Endodermal cell (in vitro differentiated cells): Measurements from ENCODE around the gene CNBD2. TPM values are rescaled to one million over a fixed set of nuclear protein-coding genes. Genes with fewer than 3 reads are reported as not detected.

Experiments used
- DNase-seq: peaks from one replicate; pipeline ENCODE4 v3.0.0-alpha.2; 2017
- H3K27ac ChIP-seq: 2 replicates; pipeline ENCODE4 v1.5.1; 2013; ENCODE audit warnings: mild to moderate bottlenecking, low read depth, low read length, moderate library complexity
- H3K27me3 ChIP-seq: 2 replicates; pipeline ENCODE4 v1.6.1; 2013; ENCODE audit warnings: mild to moderate bottlenecking, low read length, moderate library complexity; ENCODE audit not compliant: insufficient read depth, control insufficient read depth, poor library complexity, severe bottlenecking
- H3K36me3 ChIP-seq: 2 replicates; pipeline ENCODE4 v1.7.0; 2013; ENCODE audit warnings: mild to moderate bottlenecking, low read length, moderate library complexity; ENCODE audit not compliant: control insufficient read depth, insufficient read depth
- H3K4me1 ChIP-seq: one replicate; pipeline ENCODE4 v1.7.0; 2013; ENCODE audit warnings: low read length; ENCODE audit not compliant: control insufficient read depth, insufficient read depth
- H3K4me3 ChIP-seq: 2 replicates; pipeline ENCODE4 v1.5.1; 2013; ENCODE audit warnings: mild to moderate bottlenecking, low read length, moderate library complexity
- H3K9ac ChIP-seq: 2 replicates; pipeline ENCODE4 v1.6.1; 2013; ENCODE audit warnings: mild to moderate bottlenecking, low read length, moderate library complexity; ENCODE audit not compliant: poor library complexity, severe bottlenecking; ENCODE audit errors: extremely low read depth
- H3K9me3 ChIP-seq: 2 replicates; pipeline ENCODE4 v1.6.1; 2013; ENCODE audit warnings: mild to moderate bottlenecking, low read length, moderate library complexity; ENCODE audit not compliant: control insufficient read depth
- H3K27ac Mint-ChIP-seq: 2 replicates; pipeline ENCODE4 v1.8.0; 2020; ENCODE audit warnings: mixed read lengths
- H3K27me3 Mint-ChIP-seq: 2 replicates; pipeline ENCODE4 v1.8.0; 2021; ENCODE audit warnings: mild to moderate bottlenecking, mixed read lengths; ENCODE audit not compliant: insufficient read depth
- H3K36me3 Mint-ChIP-seq: 2 replicates; pipeline ENCODE4 v1.8.0; 2020; ENCODE audit warnings: low read depth, mixed read lengths
- H3K4me1 Mint-ChIP-seq: 2 replicates; pipeline ENCODE4 v1.8.0; 2020; ENCODE audit warnings: mixed read lengths
- H3K4me3 Mint-ChIP-seq: 2 replicates; pipeline ENCODE4 v1.8.0; 2020; ENCODE audit warnings: mild to moderate bottlenecking, moderate library complexity, mixed read lengths
- H3K9me3 Mint-ChIP-seq: 2 replicates; pipeline ENCODE4 v1.8.0; 2020; ENCODE audit warnings: mild to moderate bottlenecking, mixed read lengths
- CTCF ChIP-seq: fragments of 200-600 bp; sonication (generic); conservative IDR thresholded peaks from 2 replicates; pipeline ENCODE4 v1.5.0; 2021; ENCODE audit warnings: antibody characterized with exemption, mild to moderate bottlenecking
- WGBS, 2 experiments: methylation state at CpG; one replicate each; pipeline versions ENCODE4 v1.1.5 to v1.1.7; 2013; ENCODE audit warnings: missing lambda C conversion rate in 2 of 2, mixed read lengths in 1 of 2; ENCODE audit not compliant: insufficient coverage in 1 of 2, insufficient read length in 1 of 2; 5-methylcytosine and 5-hydroxymethylcytosine counted together
- total RNA-seq, 2 donors: library from RNA; stranded (reverse); fragmentation: NEBNext Ultra II Directional in 1 of 2; extraction: Animal tissue kit (Norgen Biotek cat#: 25700) in 1 of 2; gene quantifications; 2 replicates in 1 of 2; 3 replicates in 1 of 2; pipeline ENCODE4 v1.2.1, GENCODE V29; 2021

Gene CNBD2
- total RNA-seq, 2 donors from 2014 or later = 1.3 to 1.9 TPM

GRCh38 chr20:35934050-35934449 lies 34.3 kb upstream of the CNBD2 start:
- Mint-ChIP-seq H3K27ac (peak overlapping the region; percentile 91), H3K36me3 (peaks cover 63% of the 10 kb centered on the region), H3K4me3 (no peak overlapping the region), H3K27me3 (no peaks in the 10 kb centered on the region), H3K4me1 (peaks cover 15% of the 10 kb centered on the region), H3K9me3 (no peaks in the 10 kb centered on the region)
- H3K27me3 ChIP-seq = no peaks in the 10 kb centered on the region
- H3K36me3 ChIP-seq = peaks cover 64% of the 10 kb centered on the region
- H3K27ac ChIP-seq = peak overlapping the region; percentile 41
- no peak for TF ChIP-seq CTCF
- no peak overlapping the region for H3K4me3 ChIP-seq
- DNase-seq = peak; percentile 50
- peaks cover 9% of the 10 kb centered on the region for H3K9me3 ChIP-seq
- WGBS, 2 experiments = 75 to 88% methylated on average over 2 to 3 of the region's 4 CpGs
- no peak overlapping the region for H3K9ac ChIP-seq
- peaks cover 4% of the 10 kb centered on the region for H3K4me1 ChIP-seq

DNA sequence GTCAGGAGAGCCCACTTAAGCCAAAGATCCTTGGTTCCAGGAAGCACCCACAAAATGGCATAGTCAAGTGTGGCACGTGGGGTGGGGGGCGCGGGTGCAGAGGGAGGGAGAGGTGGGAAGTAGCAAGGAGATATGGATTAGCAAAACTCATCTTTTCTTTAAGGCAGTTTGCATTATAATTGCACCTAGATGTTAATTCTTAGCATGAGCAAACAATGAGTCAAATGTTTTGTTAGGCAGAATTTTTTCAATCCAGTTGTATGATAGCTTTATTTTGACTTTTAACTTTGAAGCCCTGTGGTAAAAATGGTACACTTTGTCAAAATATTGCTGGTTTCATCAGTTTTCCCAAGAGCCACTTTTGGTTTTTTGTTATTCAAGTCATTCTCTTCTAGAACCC lies 29.1 kb upstream of the CNBD2 start:
- Histone ChIP-seq H3K27ac (no peak overlapping the region), H3K4me1 (peaks cover 3% of the 10 kb centered on the region), H3K9ac (no peak overlapping the region), H3K9me3 (peaks cover 9% of the 10 kb centered on the region), H3K27me3 (no peaks in the 10 kb centered on the region), H3K36me3 (peaks cover 60% of the 10 kb centered on the region), H3K4me3 (no peak overlapping the region)
- no peak for TF ChIP-seq CTCF
- H3K27me3 Mint-ChIP-seq = no peaks in the 10 kb centered on the region
- H3K27ac Mint-ChIP-seq = peak overlapping the region; percentile 39
- peaks cover 62% of the 10 kb centered on the region for H3K36me3 Mint-ChIP-seq
- no peaks in the 10 kb centered on the region for H3K9me3 Mint-ChIP-seq
- DNase-seq = no peak
- peaks cover 18% of the 10 kb centered on the region for H3K4me1 Mint-ChIP-seq
- 80 to 88% methylated on average over 3 of the region's 3 CpGs for WGBS, 2 experiments
- no peak overlapping the region for H3K4me3 Mint-ChIP-seq

DNA sequence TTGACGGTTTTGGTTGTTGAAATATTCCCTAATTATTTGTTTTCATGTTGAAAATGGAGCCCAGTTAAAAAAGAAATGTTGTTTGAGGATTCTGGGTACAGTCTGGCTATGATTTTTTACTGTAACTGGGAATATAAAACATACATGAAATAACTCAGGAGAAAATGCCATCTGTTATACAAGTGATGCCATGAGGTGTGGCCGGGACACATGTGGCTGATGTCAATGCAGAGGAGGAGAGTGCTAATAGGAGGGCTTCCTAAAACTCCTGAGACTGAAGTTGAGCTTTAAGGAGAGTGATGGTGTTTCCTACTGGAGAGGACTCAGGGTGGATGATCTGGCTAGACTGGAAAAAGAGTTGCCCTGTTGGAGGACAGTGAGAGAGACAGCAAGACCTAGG lies 26.8 kb upstream of the CNBD2 start:
- Mint-ChIP-seq H3K27ac (peak overlapping the region; percentile 36), H3K36me3 (peaks cover 54% of the 10 kb centered on the region), H3K9me3 (no peaks in the 10 kb centered on the region), H3K4me1 (peaks cover 10% of the 10 kb centered on the region), H3K27me3 (no peaks in the 10 kb centered on the region), H3K4me3 (no peak overlapping the region)
- Histone ChIP-seq H3K9ac (no peak overlapping the region), H3K4me3 (no peak overlapping the region), H3K27ac (no peak overlapping the region), H3K27me3 (no peaks in the 10 kb centered on the region), H3K4me1 (peaks cover 2% of the 10 kb centered on the region), H3K9me3 (peaks cover 8% of the 10 kb centered on the region), H3K36me3 (peaks cover 60% of the 10 kb centered on the region)
- DNase-seq = no peak
- WGBS, 2 experiments = 93 to 100% methylated on average over 2 of the region's 2 CpGs
- no peak for TF ChIP-seq CTCF
